ENCODE data around the gene FKBP10.

- TF ChIP-seq, protein P1, sequence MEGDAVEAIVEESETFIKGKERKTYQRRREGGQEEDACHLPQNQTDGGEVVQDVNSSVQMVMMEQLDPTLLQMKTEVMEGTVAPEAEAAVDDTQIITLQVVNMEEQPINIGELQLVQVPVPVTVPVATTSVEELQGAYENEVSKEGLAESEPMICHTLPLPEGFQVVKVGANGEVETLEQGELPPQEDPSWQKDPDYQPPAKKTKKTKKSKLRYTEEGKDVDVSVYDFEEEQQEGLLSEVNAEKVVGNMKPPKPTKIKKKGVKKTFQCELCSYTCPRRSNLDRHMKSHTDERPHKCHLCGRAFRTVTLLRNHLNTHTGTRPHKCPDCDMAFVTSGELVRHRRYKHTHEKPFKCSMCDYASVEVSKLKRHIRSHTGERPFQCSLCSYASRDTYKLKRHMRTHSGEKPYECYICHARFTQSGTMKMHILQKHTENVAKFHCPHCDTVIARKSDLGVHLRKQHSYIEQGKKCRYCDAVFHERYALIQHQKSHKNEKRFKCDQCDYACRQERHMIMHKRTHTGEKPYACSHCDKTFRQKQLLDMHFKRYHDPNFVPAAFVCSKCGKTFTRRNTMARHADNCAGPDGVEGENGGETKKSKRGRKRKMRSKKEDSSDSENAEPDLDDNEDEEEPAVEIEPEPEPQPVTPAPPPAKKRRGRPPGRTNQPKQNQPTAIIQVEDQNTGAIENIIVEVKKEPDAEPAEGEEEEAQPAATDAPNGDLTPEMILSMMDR (IDR thresholded peaks at IDR 0.05): no peak
- TF ChIP-seq EP300 (IDR thresholded peaks at IDR 0.05) (no peak), POLR2A (IDR thresholded peaks at IDR 0.05) (no peak), POLR2AphosphoS5 (IDR thresholded peaks at IDR 0.05) (no peak)
Observed at GRCh38 chr17:41775394-41776226, 37.2 kb upstream of the FKBP10 start.

All from upper lobe of left lung (tissue), 4 donors.